Ectodermal cell (in vitro differentiated cells): Measurements from ENCODE around the gene CLDN18.

Source experiments
- H3K27ac ChIP-seq: 2 replicates; pipeline ENCODE4 v1.7.0; 2013; ENCODE audit warnings: mild to moderate bottlenecking, low read depth, low read length; ENCODE audit not compliant: insufficient read depth, poor library complexity, severe bottlenecking
- H3K27me3 ChIP-seq: 2 replicates; pipeline ENCODE4 v1.7.0; 2013; ENCODE audit warnings: mild to moderate bottlenecking, low read length; ENCODE audit not compliant: insufficient read depth, control insufficient read depth, poor library complexity, severe bottlenecking
- H3K36me3 ChIP-seq: one replicate; pipeline ENCODE4 v1.7.0; 2013; ENCODE audit warnings: low read length; ENCODE audit not compliant: control insufficient read depth, insufficient read depth
- H3K4me1 ChIP-seq: one replicate; pipeline ENCODE4 v1.7.0; 2013; ENCODE audit warnings: low read length; ENCODE audit not compliant: control insufficient read depth, insufficient read depth
- H3K4me3 ChIP-seq: 2 replicates; pipeline ENCODE4 v1.7.0; 2013; ENCODE audit warnings: low read depth, low read length, control low read depth; ENCODE audit not compliant: insufficient read depth
- H3K9me3 ChIP-seq: 2 replicates; pipeline ENCODE4 v1.7.0; 2013; ENCODE audit warnings: mild to moderate bottlenecking, low read length, moderate library complexity; ENCODE audit not compliant: control insufficient read depth
- WGBS, 2 experiments: methylation state at CpG; one replicate each; pipeline ENCODE4 v1.1.7; 2013; ENCODE audit warnings: missing lambda C conversion rate in 2 of 2; 5-methylcytosine and 5-hydroxymethylcytosine counted together

CLDN18 gene

GRCh38 chr3:138023754-138024153 is 13.8 kb downstream of the CLDN18 start:
- no peaks in the 10 kb centered on the region for H3K4me1 ChIP-seq
- WGBS, 2 experiments = 96 to 98% methylated on average over 3 to 4 of the region's 4 CpGs

DNA sequence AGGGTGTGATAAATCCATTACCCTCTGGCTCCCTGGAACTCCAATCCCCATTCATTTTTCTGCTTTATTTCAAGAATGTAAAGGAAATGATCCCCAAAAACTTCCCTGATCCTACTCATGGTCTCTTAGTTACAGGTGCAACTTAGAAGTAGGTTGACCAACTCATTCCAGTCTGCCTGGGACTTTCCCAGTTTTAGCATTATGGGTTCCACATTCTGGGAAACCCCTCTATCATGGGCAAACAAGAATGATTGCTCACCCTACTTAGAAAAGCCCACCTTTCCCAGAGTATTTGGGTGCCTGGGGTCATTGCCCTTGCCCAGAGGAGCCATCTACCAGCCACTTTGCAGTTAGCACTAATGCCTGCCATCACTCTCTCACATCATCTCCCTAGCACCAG is 15.6 kb downstream of the CLDN18 start:
- Histone ChIP-seq H3K9me3 (no peaks in the 10 kb centered on the region), H3K4me3 (no peak overlapping the region), H3K27ac (no peak overlapping the region), H3K27me3 (no peaks in the 10 kb centered on the region), H3K36me3 (no peaks in the 10 kb centered on the region), H3K4me1 (no peaks in the 10 kb centered on the region)

More at GRCh38 chr3:138023754-138024153, 13.8 kb downstream of the CLDN18 start:
- H3K4me3 ChIP-seq = no peak overlapping the region
- H3K27me3 ChIP-seq = no peaks in the 10 kb centered on the region
- no peaks in the 10 kb centered on the region for H3K9me3 ChIP-seq
- no peak overlapping the region for H3K27ac ChIP-seq
- no peaks in the 10 kb centered on the region for H3K36me3 ChIP-seq

DNA sequence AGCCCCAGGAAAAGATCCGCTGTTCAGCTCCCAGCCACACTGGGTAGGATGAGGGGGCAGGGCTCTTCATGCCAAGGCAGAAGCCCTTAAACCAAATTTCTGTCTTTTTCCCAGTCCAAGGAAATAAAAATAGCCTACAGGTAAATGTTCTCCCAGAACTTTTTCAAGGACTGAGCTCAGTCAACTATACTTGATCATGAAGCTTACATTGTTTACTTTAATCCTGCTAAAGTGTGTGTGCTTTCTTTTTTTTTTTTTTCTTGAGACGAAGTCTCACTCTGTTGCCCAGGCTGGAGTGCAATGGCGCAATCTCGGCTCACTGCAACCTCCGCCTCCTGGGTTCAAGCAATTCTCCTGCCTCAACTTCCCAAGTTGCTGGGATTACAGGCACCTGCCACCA is 17.9 kb downstream of the CLDN18 start:
- Histone ChIP-seq H3K27me3 (no peaks in the 10 kb centered on the region), H3K36me3 (no peaks in the 10 kb centered on the region), H3K4me1 (no peaks in the 10 kb centered on the region), H3K4me3 (no peak overlapping the region), H3K9me3 (no peaks in the 10 kb centered on the region), H3K27ac (no peak overlapping the region)
- WGBS, 2 experiments = 89 to 94% methylated on average over 5 of the region's 5 CpGs

DNA sequence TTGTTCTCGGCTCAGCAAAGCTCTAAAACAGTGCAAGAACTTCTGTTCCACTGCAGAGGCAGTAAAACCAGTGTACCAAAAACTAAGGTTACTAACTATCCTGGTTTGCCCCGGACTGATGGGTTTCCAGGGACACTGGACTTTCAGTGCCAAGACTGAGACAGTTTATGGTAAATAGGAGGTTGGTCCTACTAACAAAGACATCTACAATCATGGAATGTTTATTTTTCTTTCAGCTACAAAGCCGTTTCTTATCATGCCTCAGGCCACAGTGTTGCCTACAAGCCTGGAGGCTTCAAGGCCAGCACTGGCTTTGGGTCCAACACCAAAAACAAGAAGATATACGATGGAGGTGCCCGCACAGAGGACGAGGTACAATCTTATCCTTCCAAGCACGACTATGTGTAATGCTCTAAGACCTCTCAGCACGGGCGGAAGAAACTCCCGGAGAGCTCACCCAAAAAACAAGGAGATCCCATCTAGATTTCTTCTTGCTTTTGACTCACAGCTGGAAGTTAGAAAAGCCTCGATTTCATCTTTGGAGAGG is 20.8 kb downstream of the CLDN18 start:
- H3K27me3 ChIP-seq = no peaks in the 10 kb centered on the region
- 93 to 94% methylated on average over 11 of the region's 11 CpGs for WGBS, 2 experiments
- no peaks in the 10 kb centered on the region for H3K4me1 ChIP-seq
- no peaks in the 10 kb centered on the region for H3K9me3 ChIP-seq
- no peaks in the 10 kb centered on the region for H3K36me3 ChIP-seq
- H3K4me3 ChIP-seq = no peak overlapping the region
- H3K27ac ChIP-seq = no peak overlapping the region

DNA sequence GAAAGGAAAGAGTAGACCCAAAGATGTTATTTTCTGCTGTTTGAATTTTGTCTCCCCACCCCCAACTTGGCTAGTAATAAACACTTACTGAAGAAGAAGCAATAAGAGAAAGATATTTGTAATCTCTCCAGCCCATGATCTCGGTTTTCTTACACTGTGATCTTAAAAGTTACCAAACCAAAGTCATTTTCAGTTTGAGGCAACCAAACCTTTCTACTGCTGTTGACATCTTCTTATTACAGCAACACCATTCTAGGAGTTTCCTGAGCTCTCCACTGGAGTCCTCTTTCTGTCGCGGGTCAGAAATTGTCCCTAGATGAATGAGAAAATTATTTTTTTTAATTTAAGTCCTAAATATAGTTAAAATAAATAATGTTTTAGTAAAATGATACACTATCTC is 21.6 kb downstream of the CLDN18 start:
- H3K4me3 ChIP-seq = no peak overlapping the region
- no peak overlapping the region for H3K27ac ChIP-seq
- WGBS, 2 experiments = 93 to 97% methylated on average over 1 of the region's 3 CpGs
- no peaks in the 10 kb centered on the region for H3K27me3 ChIP-seq
- H3K4me1 ChIP-seq = no peaks in the 10 kb centered on the region
- H3K36me3 ChIP-seq = no peaks in the 10 kb centered on the region
- H3K9me3 ChIP-seq = no peaks in the 10 kb centered on the region

GRCh38 chr3:138032567-138032966 is 22.6 kb downstream of the CLDN18 start:
- Histone ChIP-seq H3K27me3 (no peaks in the 10 kb centered on the region), H3K9me3 (no peaks in the 10 kb centered on the region), H3K36me3 (no peaks in the 10 kb centered on the region), H3K27ac (no peak overlapping the region), H3K4me1 (no peaks in the 10 kb centered on the region), H3K4me3 (no peak overlapping the region)
- 88 to 97% methylated on average over 3 of the region's 3 CpGs for WGBS, 2 experiments

- Histone ChIP-seq H3K4me3 (no peak overlapping the region), H3K27me3 (no peaks in the 10 kb centered on the region), H3K27ac (no peak overlapping the region), H3K4me1 (no peaks in the 10 kb centered on the region), H3K36me3 (no peaks in the 10 kb centered on the region), H3K9me3 (no peaks in the 10 kb centered on the region)
- WGBS, 2 experiments = 100% methylated on average over 1 to 2 of the region's 2 CpGs
Measured at GRCh38 chr3:138033202-138033691, 23.3 kb downstream of the CLDN18 start.

DNA sequence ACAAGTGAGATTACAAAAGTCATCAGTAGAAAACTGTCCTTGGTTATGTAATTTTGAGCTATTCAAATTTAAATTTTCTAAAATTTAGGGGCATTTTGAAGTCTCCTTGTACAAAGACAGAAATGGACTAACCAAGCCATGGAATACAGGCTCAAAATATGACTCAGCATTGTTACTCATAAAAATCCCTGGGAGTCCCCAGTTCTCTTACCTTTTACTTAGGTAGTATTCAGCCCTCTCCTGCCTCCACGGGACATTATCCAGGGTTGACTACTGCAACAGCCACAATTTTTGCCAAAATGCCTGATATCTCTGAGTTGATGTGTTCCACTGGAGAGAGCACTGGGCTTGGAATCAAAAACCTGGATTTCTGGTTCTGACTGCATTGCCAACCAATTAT is 25.0 kb downstream of the CLDN18 start:
- H3K4me1 ChIP-seq = peaks cover 8% of the 10 kb centered on the region
- no peaks in the 10 kb centered on the region for H3K27me3 ChIP-seq
- no peaks in the 10 kb centered on the region for H3K9me3 ChIP-seq
- H3K4me3 ChIP-seq = no peak overlapping the region
- WGBS, 2 experiments = 91 to 93% methylated on average over 1 of the region's 1 CpG
- H3K36me3 ChIP-seq = no peaks in the 10 kb centered on the region
- no peak overlapping the region for H3K27ac ChIP-seq

- no peaks in the 10 kb centered on the region for H3K9me3 ChIP-seq
- H3K27me3 ChIP-seq = no peaks in the 10 kb centered on the region
- peaks cover 8% of the 10 kb centered on the region for H3K4me1 ChIP-seq
- no peaks in the 10 kb centered on the region for H3K36me3 ChIP-seq
- whole genome bisulfite sequencing, 2 experiments = 91 to 95% methylated on average over 3 of the region's 3 CpGs
- H3K27ac ChIP-seq = no peak overlapping the region
- H3K4me3 ChIP-seq = no peak overlapping the region
Measured at GRCh38 chr3:138036572-138036971, 26.6 kb downstream of the CLDN18 start.

- H3K4me3 ChIP-seq = no peak overlapping the region
- no peaks in the 10 kb centered on the region for H3K27me3 ChIP-seq
- peaks cover 8% of the 10 kb centered on the region for H3K4me1 ChIP-seq
- no peaks in the 10 kb centered on the region for H3K9me3 ChIP-seq
- H3K36me3 ChIP-seq = no peaks in the 10 kb centered on the region
- no peak overlapping the region for H3K27ac ChIP-seq
- 93 to 97% methylated on average over 3 to 4 of the region's 4 CpGs for WGBS, 2 experiments
Measured at GRCh38 chr3:138038725-138039462, 28.9 kb downstream of the CLDN18 start.
